GM12878 (cell line): ENCODE results near the gene PRKN.

Experiments
- CTCF ChIP-seq, 3 experiments: IDR thresholded peaks in 2 of 3; conservative IDR thresholded peaks in 1 of 3; 2 replicates each; pipeline ENCODE4 v1.5.1; 2011; ENCODE audit warnings: low read depth in 3 of 3, low read length in 3 of 3, mild to moderate bottlenecking in 3 of 3, control low read depth in 2 of 3, moderate library complexity in 2 of 3, inconsistent platforms in 1 of 3, mixed read lengths in 1 of 3; ENCODE audit not compliant: control insufficient read depth in 2 of 3, insufficient read depth in 1 of 3; ENCODE audit errors: extremely low read depth in 1 of 3
- MXI1 ChIP-seq: fragments of 150-350 bp; IDR thresholded peaks from 2 replicates; pipeline ENCODE4 v1.6.1; 2011; ENCODE audit warnings: low read depth, mild to moderate bottlenecking, inconsistent platforms, low read length, improper control_type of control experiment
- POLR2A ChIP-seq: IDR thresholded peaks from 2 replicates; pipeline ENCODE4 v1.6.1; 2011; ENCODE audit warnings: low read depth, mild to moderate bottlenecking, low read length
- SP1 ChIP-seq: IDR thresholded peaks from one replicate; pipeline ENCODE4 v1.6.1; 2011; ENCODE audit warnings: low read depth, low read length

DNA sequence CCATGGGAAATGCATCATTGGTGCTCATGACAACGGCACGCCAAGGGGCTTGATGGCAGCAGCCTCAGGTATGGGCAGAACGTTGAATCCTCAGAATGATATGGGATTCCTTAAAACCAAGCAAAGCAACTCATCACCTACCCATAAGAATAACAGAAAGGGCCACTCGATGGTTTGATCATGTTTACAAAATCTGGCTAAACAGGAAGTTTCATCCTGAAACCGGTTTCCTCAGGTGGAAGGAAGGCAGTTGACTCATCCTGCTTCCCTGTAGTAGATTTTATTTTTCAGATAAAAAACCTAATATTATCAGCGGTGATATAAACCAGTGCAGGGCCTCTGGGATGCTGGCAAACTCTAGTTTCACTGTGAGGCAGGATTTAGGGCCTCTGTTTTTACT lies 1316.8 kb downstream of the PRKN start:
- TF ChIP-seq POLR2A: no peak
- TF ChIP-seq CTCF (IDR thresholded peaks at IDR 0.05 in 2 of 3, conservative IDR thresholded peaks at IDR 0.05 in 1 of 3; ENCODE audit: control insufficient read depth in 2 of 3, extremely low read depth in 1 of 3, insufficient read depth in 1 of 3, low read depth in 3 of 3, low read length in 3 of 3): no peak
- TF ChIP-seq SP1: no peak
- no peak for TF ChIP-seq MXI1
